Measurements from ENCODE around the gene SCLY. TPM values are rescaled to one million over a fixed set of nuclear protein-coding genes. Genes with fewer than 3 reads are reported as not detected.

The SCLY gene
- total and polyA plus RNA-seq, 2 of the 8 experiments (the other 6 are each of a cell fraction or from before 2014, with no cell fraction given): 79.0 to 79.5 TPM

- Histone ChIP-seq H2AK5ac (ENCODE audit: low read depth, low read length) (no peak overlapping the region), H3K4me3 (ENCODE audit: extremely low read depth in 1 of 4, insufficient read depth in 2 of 4, low read depth in 3 of 4, low read length in 4 of 4) (no peak overlapping the region), H3K27me3 (replicated peaks in 1 of 4; ENCODE audit: control insufficient read depth in 3 of 4, extremely low read depth in 1 of 4, insufficient read depth in 3 of 4, low read length in 3 of 4) (no peaks in the 10 kb centered on the region), H2BK120ac (replicated peaks; ENCODE audit: low read depth, low read length) (no peak overlapping the region), H4K91ac (replicated peaks; ENCODE audit: insufficient read length, low read length) (no peak overlapping the region), H3K56ac (replicated peaks; ENCODE audit: insufficient read length, low read depth, low read length) (no peak overlapping the region), H3K9ac (replicated peaks in 1 of 4; ENCODE audit: extremely low read depth in 1 of 4, low read depth in 3 of 4, low read length in 3 of 4) (no peak overlapping the region), H4K5ac (ENCODE audit: insufficient read length, low read depth, low read length) (no peak overlapping the region), H2BK12ac (ENCODE audit: low read depth, low read length) (no peak overlapping the region), H2BK20ac (ENCODE audit: low read length) (no peak overlapping the region), H2BK5ac (ENCODE audit: low read depth, low read length) (no peak overlapping the region), H3K14ac (ENCODE audit: insufficient read length) (no peak overlapping the region), H3K23ac (ENCODE audit: insufficient read length) (no peak overlapping the region), H2BK15ac (ENCODE audit: low read length) (no peak overlapping the region), H3K79me2 (ENCODE audit: control insufficient read depth in 1 of 2, insufficient read depth in 2 of 2, low read length in 2 of 2) (no peaks in the 10 kb centered on the region), H3K36me3 (ENCODE audit: control insufficient read depth in 2 of 4, insufficient read depth in 4 of 4, low read length in 3 of 4) (peaks cover 4 to 8% (median 6%) of the 10 kb centered on the region in 4 experiments; a peak in 6 of 8 replicates), H3K9me3 (ENCODE audit: insufficient read depth in 2 of 2, low read depth in 1 of 2, low read length in 1 of 2) (no peaks in the 10 kb centered on the region), H4K8ac (ENCODE audit: extremely low read depth, insufficient read depth, low read length) (no peak overlapping the region), H3K18ac (ENCODE audit: extremely low read depth, low read length) (no peak overlapping the region), H2AFZ (ENCODE audit: low read length) (no peak overlapping the region), H4K20me1 (replicated peaks in 1 of 2; ENCODE audit: control insufficient read depth in 1 of 2, insufficient read depth in 2 of 2, low read length in 2 of 2) (peaks cover 0 to 3% of the 10 kb centered on the region in 2 experiments), H3K79me1 (ENCODE audit: low read depth, low read length) (no peaks in the 10 kb centered on the region), H3K4me1 (replicated peaks in 1 of 4; ENCODE audit: control insufficient read depth in 3 of 4, insufficient read depth in 4 of 4, low read length in 3 of 4) (peaks cover 0 to 6% (median 1%) of the 10 kb centered on the region in 4 experiments; a peak in 4 of 7 replicates), H3K23me2 (ENCODE audit: low read depth, low read length) (no peaks in the 10 kb centered on the region), H3K27ac (ENCODE audit: low read depth, low read length) (no peak overlapping the region), H3K4me2 (ENCODE audit: insufficient read depth in 1 of 2, low read depth in 2 of 2, low read length in 2 of 2) (no peak overlapping the region), H3K4ac (replicated peaks; ENCODE audit: insufficient read length, low read depth, low read length) (no peak overlapping the region)
- 67% methylated on average over 4 of the region's 4 CpGs; no CpG with 5 or more reads in 1 of the 2 experiments for WGBS, 2 experiments (ENCODE audit: extremely low coverage in 1 of 2, insufficient coverage in 1 of 2, insufficient read length in 1 of 2, insufficient replicate concordance in 2 of 2, low coverage in 1 of 2, low lambda C conversion rate in 2 of 2, missing lambda C conversion rate in 1 of 2)
- CTCF ChIA-PET (ENCODE audit: partially characterized antibody): interaction anchor here (1.0 kb wide), 2 partner anchors 20 to 106 kb away, joined by 3 to 4 read pairs; no protein-coding TSS in a partner anchor
- no peak for FAIRE-seq
- DNase-seq (ENCODE audit: low read depth in 1 of 2, low spot score in 2 of 2): no peak
- POLR2A ChIA-PET (ENCODE audit: partially characterized antibody): interaction anchor here (0.8 kb wide), 1 partner anchor 9 kb away, joined by 4 read pairs; no protein-coding TSS in a partner anchor
- TF ChIP-seq ZNF274 (IDR thresholded peaks at IDR 0.05; ENCODE audit: borderline replicate concordance, extremely low read depth, low read length) (no peak), SIRT6 (IDR thresholded peaks at IDR 0.05; ENCODE audit: low read length) (no peak), SP2 (IDR thresholded peaks at IDR 0.05; ENCODE audit: low read length) (no peak), SAP30 (IDR thresholded peaks at IDR 0.05; ENCODE audit: insufficient read depth, insufficient replicate concordance, low read length) (no peak), USF2 (IDR thresholded peaks at IDR 0.05; ENCODE audit: low read length) (no peak), EZH2 (IDR thresholded peaks at IDR 0.05; ENCODE audit: low read depth, low read length, severe bottlenecking) (no peak), BRCA1 (IDR thresholded peaks at IDR 0.05; ENCODE audit: low read depth, low read length) (no peak), RFX5 (IDR thresholded peaks at IDR 0.05; ENCODE audit: borderline replicate concordance, low read depth, low read length) (no peak), POLR2A (IDR thresholded peaks at IDR 0.05; ENCODE audit: control extremely low read depth in 1 of 2, low read depth in 2 of 2, low read length in 2 of 2) (no peak)
- TF ChIP-seq, protein P1, sequence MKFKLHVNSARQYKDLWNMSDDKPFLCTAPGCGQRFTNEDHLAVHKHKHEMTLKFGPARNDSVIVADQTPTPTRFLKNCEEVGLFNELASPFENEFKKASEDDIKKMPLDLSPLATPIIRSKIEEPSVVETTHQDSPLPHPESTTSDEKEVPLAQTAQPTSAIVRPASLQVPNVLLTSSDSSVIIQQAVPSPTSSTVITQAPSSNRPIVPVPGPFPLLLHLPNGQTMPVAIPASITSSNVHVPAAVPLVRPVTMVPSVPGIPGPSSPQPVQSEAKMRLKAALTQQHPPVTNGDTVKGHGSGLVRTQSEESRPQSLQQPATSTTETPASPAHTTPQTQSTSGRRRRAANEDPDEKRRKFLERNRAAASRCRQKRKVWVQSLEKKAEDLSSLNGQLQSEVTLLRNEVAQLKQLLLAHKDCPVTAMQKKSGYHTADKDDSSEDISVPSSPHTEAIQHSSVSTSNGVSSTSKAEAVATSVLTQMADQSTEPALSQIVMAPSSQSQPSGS (IDR thresholded peaks at IDR 0.05; ENCODE audit: low read length): no peak
Measured at GRCh38 chr2:238032755-238033337, 28.0 kb upstream of the SCLY start.
